ENCODE results near the gene LYL1. TPM values are rescaled to one million over a fixed set of nuclear protein-coding genes. Genes with fewer than 3 reads are reported as not detected.
A peak's percentile ranks its signal among the peaks of the same experiment; 100 is the strongest.

LYL1 gene
- total and polyA plus RNA-seq, 2 of the 13 experiments (the other 11 are each of a cell fraction or from before 2014, with no cell fraction given): 0.75 to 0.92 TPM

DNA sequence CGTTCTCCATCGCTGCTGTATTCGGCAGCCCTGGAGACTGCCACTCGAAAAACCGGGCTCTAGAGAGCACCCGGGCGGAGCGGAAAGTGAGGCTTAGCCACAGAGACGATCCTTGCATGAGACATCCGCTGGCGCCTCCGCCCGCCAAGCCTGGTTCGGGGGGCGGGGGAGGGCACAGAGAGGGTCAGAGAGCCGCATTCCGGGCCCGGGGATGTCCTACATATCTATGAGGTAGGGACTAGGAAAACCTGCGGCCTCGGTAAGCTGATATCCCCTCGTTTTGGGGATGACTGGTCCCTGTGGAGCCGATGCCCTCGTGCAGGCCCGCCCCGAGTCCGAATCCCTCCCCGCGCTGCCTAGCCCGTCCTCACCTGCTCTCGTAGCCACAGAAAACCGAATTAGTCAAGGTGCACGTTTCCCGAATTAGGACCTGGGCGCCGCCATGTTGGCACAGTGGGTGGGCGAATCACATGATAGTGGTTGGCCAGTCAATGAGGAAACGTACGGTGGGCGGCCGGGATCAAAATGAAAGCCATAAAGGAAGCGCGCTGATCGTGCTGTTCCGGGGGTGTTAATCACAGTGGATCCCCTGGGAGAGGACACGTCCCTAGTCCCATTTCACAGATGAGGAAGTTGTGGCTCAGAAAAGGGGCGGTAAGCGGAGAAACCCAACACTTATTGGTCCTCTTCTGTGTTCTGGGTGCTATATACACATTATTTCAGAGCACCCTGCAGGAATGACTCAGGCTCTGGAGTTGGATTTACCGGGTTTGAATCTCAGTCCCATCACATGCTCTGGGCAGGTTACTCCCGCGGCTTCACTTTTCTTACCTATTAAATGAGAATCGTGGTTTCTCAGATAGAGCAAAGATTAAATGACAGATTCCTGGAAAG lies 13.9 kb upstream of the LYL1 start, which contains the start of gene TRMT1 (continued):
- TF ChIP-seq, protein P1, sequence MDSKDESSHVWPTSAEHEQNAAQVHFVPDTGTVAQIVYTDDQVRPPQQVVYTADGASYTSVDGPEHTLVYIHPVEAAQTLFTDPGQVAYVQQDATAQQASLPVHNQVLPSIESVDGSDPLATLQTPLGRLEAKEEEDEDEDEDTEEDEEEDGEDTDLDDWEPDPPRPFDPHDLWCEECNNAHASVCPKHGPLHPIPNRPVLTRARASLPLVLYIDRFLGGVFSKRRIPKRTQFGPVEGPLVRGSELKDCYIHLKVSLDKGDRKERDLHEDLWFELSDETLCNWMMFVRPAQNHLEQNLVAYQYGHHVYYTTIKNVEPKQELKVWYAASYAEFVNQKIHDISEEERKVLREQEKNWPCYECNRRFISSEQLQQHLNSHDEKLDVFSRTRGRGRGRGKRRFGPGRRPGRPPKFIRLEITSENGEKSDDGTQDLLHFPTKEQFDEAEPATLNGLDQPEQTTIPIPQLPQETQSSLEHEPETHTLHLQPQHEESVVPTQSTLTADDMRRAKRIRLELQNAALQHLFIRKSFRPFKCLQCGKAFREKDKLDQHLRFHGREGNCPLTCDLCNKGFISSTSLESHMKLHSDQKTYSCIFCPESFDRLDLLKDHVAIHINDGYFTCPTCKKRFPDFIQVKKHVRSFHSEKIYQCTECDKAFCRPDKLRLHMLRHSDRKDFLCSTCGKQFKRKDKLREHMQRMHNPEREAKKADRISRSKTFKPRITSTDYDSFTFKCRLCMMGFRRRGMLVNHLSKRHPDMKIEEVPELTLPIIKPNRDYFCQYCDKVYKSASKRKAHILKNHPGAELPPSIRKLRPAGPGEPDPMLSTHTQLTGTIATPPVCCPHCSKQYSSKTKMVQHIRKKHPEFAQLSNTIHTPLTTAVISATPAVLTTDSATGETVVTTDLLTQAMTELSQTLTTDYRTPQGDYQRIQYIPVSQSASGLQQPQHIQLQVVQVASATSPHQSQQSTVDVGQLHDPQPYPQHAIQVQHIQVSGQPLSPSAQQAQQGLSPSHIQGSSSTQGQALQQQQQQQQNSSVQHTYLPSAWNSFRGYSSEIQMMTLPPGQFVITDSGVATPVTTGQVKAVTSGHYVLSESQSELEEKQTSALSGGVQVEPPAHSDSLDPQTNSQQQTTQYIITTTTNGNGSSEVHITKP (CRISPR knock-in tag; IDR thresholded peaks at IDR 0.05; ENCODE audit: low read depth): no peak
- TF ChIP-seq, protein P2, sequence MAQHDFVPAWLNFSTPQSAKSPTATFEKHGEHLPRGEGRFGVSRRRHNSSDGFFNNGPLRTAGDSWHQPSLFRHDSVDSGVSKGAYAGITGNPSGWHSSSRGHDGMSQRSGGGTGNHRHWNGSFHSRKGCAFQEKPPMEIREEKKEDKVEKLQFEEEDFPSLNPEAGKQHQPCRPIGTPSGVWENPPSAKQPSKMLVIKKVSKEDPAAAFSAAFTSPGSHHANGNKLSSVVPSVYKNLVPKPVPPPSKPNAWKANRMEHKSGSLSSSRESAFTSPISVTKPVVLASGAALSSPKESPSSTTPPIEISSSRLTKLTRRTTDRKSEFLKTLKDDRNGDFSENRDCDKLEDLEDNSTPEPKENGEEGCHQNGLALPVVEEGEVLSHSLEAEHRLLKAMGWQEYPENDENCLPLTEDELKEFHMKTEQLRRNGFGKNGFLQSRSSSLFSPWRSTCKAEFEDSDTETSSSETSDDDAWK (CRISPR knock-in tag; IDR thresholded peaks at IDR 0.05): no peak
- TF ChIP-seq SRF (IDR thresholded peaks at IDR 0.05; ENCODE audit: low read depth, low read length) (no peak), BORCS8-MEF2B (CRISPR knock-in tag; IDR thresholded peaks at IDR 0.05) (no peak), HOXA9 (CRISPR knock-in tag; IDR thresholded peaks at IDR 0.05; ENCODE audit: borderline replicate concordance) (no peak), PCBP2 (optimal IDR thresholded peaks at IDR 0.05; ENCODE audit: low read depth, low read length, poor library complexity, severe bottlenecking) (no peak), ZNF234 (CRISPR knock-in tag; conservative IDR thresholded peaks at IDR 0.05) (no peak), PHF20 (CRISPR knock-in tag; IDR thresholded peaks at IDR 0.05) (peak; percentile 99), HNRNPH1 (optimal IDR thresholded peaks at IDR 0.05; ENCODE audit: low read depth, low read length) (no peak), IKZF1 (IDR thresholded peaks at IDR 0.05) (no peak), SAP130 (CRISPR knock-in tag; IDR thresholded peaks at IDR 0.05; ENCODE audit: low read depth) (peak; percentile 100), ZNF124 (CRISPR knock-in tag; IDR thresholded peaks at IDR 0.05) (no peak), ZNF577 (CRISPR knock-in tag; IDR thresholded peaks at IDR 0.05; ENCODE audit: borderline replicate concordance, low read depth) (no peak), ZNF563 (CRISPR knock-in tag; IDR thresholded peaks at IDR 0.05) (no peak), HMG20A (CRISPR knock-in tag; IDR thresholded peaks at IDR 0.05; ENCODE audit: borderline replicate concordance) (no peak), ZNF546 (CRISPR knock-in tag; conservative IDR thresholded peaks at IDR 0.05) (0 out of 2 replicates have a peak, but pooled peaks have one; percentile 67), ZC3H4 (CRISPR knock-in tag; IDR thresholded peaks at IDR 0.05; ENCODE audit: borderline replicate concordance) (no peak), ZNF101 (CRISPR knock-in tag; IDR thresholded peaks at IDR 0.05; ENCODE audit: borderline replicate concordance, low read depth) (no peak), EZH2 (conservative IDR thresholded peaks at IDR 0.05; ENCODE audit: low read depth, low read length) (no peak), NFKB2 (CRISPR knock-in tag; IDR thresholded peaks at IDR 0.05; ENCODE audit: borderline replicate concordance) (peak; percentile 56; the same call in 1 of the 2 replicates), AHR (CRISPR knock-in tag; IDR thresholded peaks at IDR 0.05) (no peak), ZNF230 (CRISPR knock-in tag; IDR thresholded peaks at IDR 0.05) (no peak)
- TF ChIP-seq, protein P3, sequence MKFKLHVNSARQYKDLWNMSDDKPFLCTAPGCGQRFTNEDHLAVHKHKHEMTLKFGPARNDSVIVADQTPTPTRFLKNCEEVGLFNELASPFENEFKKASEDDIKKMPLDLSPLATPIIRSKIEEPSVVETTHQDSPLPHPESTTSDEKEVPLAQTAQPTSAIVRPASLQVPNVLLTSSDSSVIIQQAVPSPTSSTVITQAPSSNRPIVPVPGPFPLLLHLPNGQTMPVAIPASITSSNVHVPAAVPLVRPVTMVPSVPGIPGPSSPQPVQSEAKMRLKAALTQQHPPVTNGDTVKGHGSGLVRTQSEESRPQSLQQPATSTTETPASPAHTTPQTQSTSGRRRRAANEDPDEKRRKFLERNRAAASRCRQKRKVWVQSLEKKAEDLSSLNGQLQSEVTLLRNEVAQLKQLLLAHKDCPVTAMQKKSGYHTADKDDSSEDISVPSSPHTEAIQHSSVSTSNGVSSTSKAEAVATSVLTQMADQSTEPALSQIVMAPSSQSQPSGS (CRISPR knock-in tag; IDR thresholded peaks at IDR 0.05): no peak
- TF ChIP-seq, protein P4, sequence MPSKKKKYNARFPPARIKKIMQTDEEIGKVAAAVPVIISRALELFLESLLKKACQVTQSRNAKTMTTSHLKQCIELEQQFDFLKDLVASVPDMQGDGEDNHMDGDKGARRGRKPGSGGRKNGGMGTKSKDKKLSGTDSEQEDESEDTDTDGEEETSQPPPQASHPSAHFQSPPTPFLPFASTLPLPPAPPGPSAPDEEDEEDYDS (CRISPR knock-in tag; IDR thresholded peaks at IDR 0.05): no peak
